Sigmoid colon (tissue), 4 donors: ENCODE data around the gene PCK2.

Experiments used
- POLR2A ChIP-seq, 2 donors: fragments of 450-650 bp; IDR thresholded peaks; one replicate each; pipeline ENCODE4 v1.6.1; 2016; ENCODE audit warnings: antibody characterized with exemption in 2 of 2, mild to moderate bottlenecking in 2 of 2, moderate library complexity in 2 of 2
- POLR2AphosphoS5 ChIP-seq, 4 donors: sonication (generic); formaldehyde crosslinking; IDR thresholded peaks; one replicate each; pipeline ENCODE4 v1.6.1; 2017; ENCODE audit warnings: antibody characterized with exemption in 4 of 4
- TF ChIP-seq, protein P1 (sequence below), 4 experiments: fragments of 450-650 bp in 3 of 4; fragments of 200-600 bp in 1 of 4; IDR thresholded peaks; one replicate each; pipeline ENCODE4 v1.5.1; 2016 to 2019; ENCODE audit warnings: antibody characterized with exemption in 4 of 4, mild to moderate bottlenecking in 3 of 4, moderate library complexity in 2 of 4

DNA sequence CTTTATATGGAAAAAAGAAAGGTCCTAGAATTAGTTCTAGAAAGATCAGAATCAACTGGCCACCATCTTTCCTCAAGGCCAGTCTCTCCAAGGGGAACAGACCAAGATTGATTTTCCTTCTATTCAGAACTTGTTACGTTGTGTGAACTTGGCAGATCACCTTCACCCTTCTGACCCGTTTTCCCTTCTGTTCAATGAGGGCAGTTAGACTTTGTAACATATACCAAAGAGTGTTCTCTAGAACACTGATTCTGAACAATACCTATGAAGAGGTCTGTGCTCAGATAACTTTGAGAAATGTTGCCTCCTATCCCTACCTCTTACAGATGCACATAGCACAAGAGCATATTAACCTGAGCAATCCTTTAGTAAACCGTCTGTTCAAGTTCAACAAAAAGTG, 10.6 kb upstream of the PCK2 start:
- TF ChIP-seq, protein P1, sequence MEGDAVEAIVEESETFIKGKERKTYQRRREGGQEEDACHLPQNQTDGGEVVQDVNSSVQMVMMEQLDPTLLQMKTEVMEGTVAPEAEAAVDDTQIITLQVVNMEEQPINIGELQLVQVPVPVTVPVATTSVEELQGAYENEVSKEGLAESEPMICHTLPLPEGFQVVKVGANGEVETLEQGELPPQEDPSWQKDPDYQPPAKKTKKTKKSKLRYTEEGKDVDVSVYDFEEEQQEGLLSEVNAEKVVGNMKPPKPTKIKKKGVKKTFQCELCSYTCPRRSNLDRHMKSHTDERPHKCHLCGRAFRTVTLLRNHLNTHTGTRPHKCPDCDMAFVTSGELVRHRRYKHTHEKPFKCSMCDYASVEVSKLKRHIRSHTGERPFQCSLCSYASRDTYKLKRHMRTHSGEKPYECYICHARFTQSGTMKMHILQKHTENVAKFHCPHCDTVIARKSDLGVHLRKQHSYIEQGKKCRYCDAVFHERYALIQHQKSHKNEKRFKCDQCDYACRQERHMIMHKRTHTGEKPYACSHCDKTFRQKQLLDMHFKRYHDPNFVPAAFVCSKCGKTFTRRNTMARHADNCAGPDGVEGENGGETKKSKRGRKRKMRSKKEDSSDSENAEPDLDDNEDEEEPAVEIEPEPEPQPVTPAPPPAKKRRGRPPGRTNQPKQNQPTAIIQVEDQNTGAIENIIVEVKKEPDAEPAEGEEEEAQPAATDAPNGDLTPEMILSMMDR (IDR thresholded peaks at IDR 0.05): no peak
- TF ChIP-seq POLR2AphosphoS5 (IDR thresholded peaks at IDR 0.05) (no peak), POLR2A (IDR thresholded peaks at IDR 0.05) (no peak)
